A673 (cell line): ENCODE data around the gene SORCS1. TPM values are rescaled to one million over a fixed set of nuclear protein-coding genes. Genes with fewer than 3 reads are reported as not detected.

Experiments used
- BruUV-seq: library from RNA; stranded (reverse); fragments of 400-500 nt; replicated peaks from 2 replicates; lab custom pipeline; 2021; lab: Mats Ljungman, UMichigan
- CTCF ChIA-PET: fragments of 300-600 bp; sonication (Branson Sonifier 250); formaldehyde crosslinking; loops from one replicate; lab custom pipeline; 2022; ENCODE audit warnings: antibody characterized with exemption; lab: Charles Lee
- POLR2A ChIA-PET: fragments of 300-600 bp; sonication (Branson Sonifier 250); formaldehyde crosslinking; loops from one replicate; lab custom pipeline; 2022; ENCODE audit warnings: antibody characterized with exemption; ENCODE audit not compliant: low non-redundant PET; lab: Charles Lee
- DNase-seq: peaks from one replicate; pipeline ENCODE4 v3.0.0-alpha.2; 2015; ENCODE audit warnings: low spot score
- H3K27ac ChIP-seq: fragments of 200-600 bp; sonication (generic); 2 replicates; pipeline ENCODE4 v1.5.1; 2016; ENCODE audit warnings: mixed run types, low read depth, mild to moderate bottlenecking, mixed read lengths, antibody characterized with exemption, low read length; ENCODE audit not compliant: poor library complexity, severe bottlenecking
- H3K27me3 ChIP-seq: fragments of 200-600 bp; sonication (generic); replicated peaks from 2 replicates; pipeline ENCODE4 v1.6.1; 2017; ENCODE audit warnings: mixed run types, low read depth, mild to moderate bottlenecking, mixed read lengths, antibody characterized with exemption, low read length; ENCODE audit not compliant: insufficient read depth, poor library complexity
- H3K36me3 ChIP-seq: fragments of 200-600 bp; sonication (generic); 2 replicates; pipeline ENCODE4 v1.6.1; 2016; ENCODE audit warnings: mixed run types, mild to moderate bottlenecking, mixed read lengths, antibody characterized with exemption, low read length; ENCODE audit not compliant: insufficient read depth, poor library complexity, severe bottlenecking
- H3K4me1 ChIP-seq: fragments of 200-600 bp; sonication (generic); 2 replicates; pipeline ENCODE4 v1.6.1; 2017; ENCODE audit warnings: mixed run types, mild to moderate bottlenecking, mixed read lengths, antibody characterized with exemption, low read length; ENCODE audit not compliant: insufficient read depth, poor library complexity, severe bottlenecking
- H3K4me3 ChIP-seq: fragments of 200-600 bp; sonication (generic); 2 replicates; pipeline ENCODE4 v1.5.1; 2016; ENCODE audit warnings: low read depth, mixed run types, mild to moderate bottlenecking, mixed read lengths, low read length; ENCODE audit not compliant: poor library complexity, severe bottlenecking
- H3K9me3 ChIP-seq: fragments of 200-600 bp; sonication (generic); 2 replicates; pipeline ENCODE4 v1.6.1; 2016; ENCODE audit warnings: mixed run types, low read depth, mild to moderate bottlenecking, mixed read lengths, antibody characterized with exemption, low read length; ENCODE audit not compliant: poor library complexity, severe bottlenecking
- EZH2 ChIP-seq: fragments of 200-600 bp; sonication (generic); IDR thresholded peaks from 2 replicates; pipeline ENCODE4 v1.6.1; 2017; ENCODE audit warnings: borderline replicate concordance, low read depth, mild to moderate bottlenecking, mixed read lengths, antibody characterized with exemption, low read length; ENCODE audit not compliant: poor library complexity, severe bottlenecking
- intact Hi-C: fragments of 100-400 bp; cut with micrococcal nuclease; formaldehyde crosslinking; loops from one replicate; pipeline ENCODE4 v1.10.0; 2022; ENCODE audit not compliant: unreplicated experiment
- total RNA-seq: library from RNA; stranded (reverse); gene quantifications from 2 replicates; pipeline ENCODE4 v1.2.3, GENCODE V29; 2021
- TF ChIP-seq, protein P1 (sequence below): fragments of 300-800, 200-600 bp; sonication (generic); conservative IDR thresholded peaks from 2 replicates; pipeline ENCODE4 v1.5.1; 2017; ENCODE audit warnings: low read depth, mild to moderate bottlenecking, antibody characterized with exemption, low read length, moderate library complexity, mixed read lengths

SORCS1 gene
- total RNA-seq, 1 experiment from 2014 or later = 0.34 TPM

DNA sequence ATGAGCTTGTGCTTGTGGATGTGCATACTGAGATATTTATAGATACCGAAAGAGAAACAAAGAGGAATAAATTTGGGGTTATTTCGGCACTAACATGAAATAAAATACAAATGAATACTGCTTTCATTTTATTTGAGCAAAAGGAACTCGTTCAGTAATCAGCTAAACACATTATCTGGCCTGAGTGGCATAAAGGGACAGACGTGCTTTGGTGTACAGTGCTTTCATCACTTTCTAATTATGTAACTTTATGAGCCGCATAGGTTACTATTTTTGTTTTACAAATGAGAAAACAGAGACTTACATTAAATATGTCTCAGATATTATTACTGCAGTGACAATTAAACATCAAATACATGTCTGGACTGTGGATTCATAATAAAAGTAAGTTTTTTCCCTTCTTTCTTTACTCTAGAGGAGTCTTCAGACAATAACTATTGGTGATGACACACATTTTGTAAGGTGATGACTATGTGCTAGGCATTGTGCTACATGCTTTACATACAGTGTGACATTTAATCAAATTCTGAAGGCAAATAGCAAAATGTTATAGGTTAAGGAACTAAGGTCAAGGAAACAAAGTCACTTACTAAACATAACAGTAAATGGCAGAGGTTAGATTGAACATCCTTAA lies 503.3 kb downstream of the SORCS1 start:
- POLR2A ChIA-PET = no interaction called here
- TF ChIP-seq EZH2 = no peak
- TF ChIP-seq, protein P1, sequence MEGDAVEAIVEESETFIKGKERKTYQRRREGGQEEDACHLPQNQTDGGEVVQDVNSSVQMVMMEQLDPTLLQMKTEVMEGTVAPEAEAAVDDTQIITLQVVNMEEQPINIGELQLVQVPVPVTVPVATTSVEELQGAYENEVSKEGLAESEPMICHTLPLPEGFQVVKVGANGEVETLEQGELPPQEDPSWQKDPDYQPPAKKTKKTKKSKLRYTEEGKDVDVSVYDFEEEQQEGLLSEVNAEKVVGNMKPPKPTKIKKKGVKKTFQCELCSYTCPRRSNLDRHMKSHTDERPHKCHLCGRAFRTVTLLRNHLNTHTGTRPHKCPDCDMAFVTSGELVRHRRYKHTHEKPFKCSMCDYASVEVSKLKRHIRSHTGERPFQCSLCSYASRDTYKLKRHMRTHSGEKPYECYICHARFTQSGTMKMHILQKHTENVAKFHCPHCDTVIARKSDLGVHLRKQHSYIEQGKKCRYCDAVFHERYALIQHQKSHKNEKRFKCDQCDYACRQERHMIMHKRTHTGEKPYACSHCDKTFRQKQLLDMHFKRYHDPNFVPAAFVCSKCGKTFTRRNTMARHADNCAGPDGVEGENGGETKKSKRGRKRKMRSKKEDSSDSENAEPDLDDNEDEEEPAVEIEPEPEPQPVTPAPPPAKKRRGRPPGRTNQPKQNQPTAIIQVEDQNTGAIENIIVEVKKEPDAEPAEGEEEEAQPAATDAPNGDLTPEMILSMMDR = no peak
- Histone ChIP-seq H3K9me3 (no peaks in the 10 kb centered on the region), H3K4me1 (no peaks in the 10 kb centered on the region), H3K27me3 (no peaks in the 10 kb centered on the region), H3K4me3 (no peak overlapping the region), H3K36me3 (no peaks in the 10 kb centered on the region), H3K27ac (no peak overlapping the region)
- intact Hi-C loops = no loop called here
- DNase-seq = no peak
- no TSS peak for BruUV-seq
- CTCF ChIA-PET = no interaction called here

DNA sequence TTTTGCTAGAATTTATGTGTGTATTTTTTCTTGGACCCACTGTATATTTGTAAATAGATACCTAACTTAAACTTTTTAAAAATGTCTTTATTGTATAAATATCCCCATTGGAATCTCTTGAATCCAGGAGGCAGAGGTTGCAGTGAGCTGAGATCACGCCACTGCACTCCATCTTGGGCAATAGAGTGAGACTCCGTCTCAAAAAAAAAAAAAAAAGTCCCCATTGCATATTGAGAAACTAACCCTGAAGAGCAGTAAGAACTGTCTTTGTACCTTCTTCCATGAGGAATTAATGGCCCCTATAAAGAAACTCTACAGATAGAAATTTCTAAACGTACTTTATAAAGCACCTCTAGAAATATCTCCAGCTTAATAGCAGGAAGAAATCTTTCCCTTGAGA lies 504.0 kb downstream of the SORCS1 start:
- no peaks in the 10 kb centered on the region for H3K9me3 ChIP-seq

DNA sequence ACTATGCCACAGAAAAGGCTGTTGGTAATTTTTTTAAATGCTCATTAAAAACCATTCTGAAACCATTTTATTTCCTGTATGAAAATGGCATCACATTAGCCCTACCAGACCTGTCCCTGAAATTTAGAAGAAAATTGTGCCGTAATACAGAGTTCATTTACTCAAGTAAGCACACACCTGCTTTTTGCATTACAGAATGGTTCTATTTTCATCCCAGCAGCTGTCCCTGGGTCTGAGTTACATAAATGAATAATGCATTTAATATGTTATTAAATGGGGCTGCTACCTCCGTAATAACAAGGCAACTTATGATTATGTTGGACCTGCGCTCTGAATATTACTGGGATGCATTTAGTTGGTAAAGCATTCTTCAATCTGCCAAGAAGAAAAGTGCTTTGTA lies 508.9 kb downstream of the SORCS1 start:
- Histone ChIP-seq H3K9me3 (no peaks in the 10 kb centered on the region), H3K27me3 (no peaks in the 10 kb centered on the region), H3K36me3 (no peaks in the 10 kb centered on the region), H3K4me1 (no peaks in the 10 kb centered on the region), H3K4me3 (no peak overlapping the region), H3K27ac (no peak overlapping the region)
- no peak for DNase-seq
- ChIA-PET POLR2A (no interaction called here), CTCF (no interaction called here)
- BruUV-seq = no TSS peak
- TF ChIP-seq, protein P1 = no peak
- intact Hi-C loops = no loop called here

More for the DNA sequence above, 504.0 kb downstream of the SORCS1 start:
- no peak overlapping the region for H3K27ac ChIP-seq
- CTCF ChIA-PET = no interaction called here
- BruUV-seq = no TSS peak
- H3K36me3 ChIP-seq = no peaks in the 10 kb centered on the region
- no peaks in the 10 kb centered on the region for H3K4me1 ChIP-seq
- TF ChIP-seq EZH2 = no peak
- TF ChIP-seq, protein P1 = no peak
- intact Hi-C loops = no loop called here
- POLR2A ChIA-PET = no interaction called here
- no peak for DNase-seq
- no peak overlapping the region for H3K4me3 ChIP-seq
- H3K27me3 ChIP-seq = no peaks in the 10 kb centered on the region
